IPS-15b (cell line): ENCODE measurements around the gene HSD17B11.
"Not testable (repeated sequence)": the region's sequence is repeated elsewhere in the genome, so short reads cannot be mapped to it uniquely, and the experiment has no call there.

Experiments used
- H3K27me3 ChIP-seq: one replicate; pipeline ENCODE4 v1.6.1; 2013; ENCODE audit warnings: low read length; ENCODE audit not compliant: control insufficient read depth, insufficient read depth
- H3K36me3 ChIP-seq: one replicate; pipeline ENCODE4 v1.6.1; 2013; ENCODE audit warnings: low read length; ENCODE audit not compliant: control insufficient read depth, insufficient read depth
- H3K4me1 ChIP-seq: one replicate; pipeline ENCODE4 v1.6.1; 2013; ENCODE audit warnings: mild to moderate bottlenecking, low read length; ENCODE audit not compliant: control insufficient read depth, insufficient read depth
- H3K4me3 ChIP-seq: one replicate; pipeline ENCODE4 v1.5.1; 2013; ENCODE audit warnings: low read depth, low read length
- H3K9ac ChIP-seq: one replicate; pipeline ENCODE4 v1.6.1; 2013; ENCODE audit warnings: low read depth, mild to moderate bottlenecking, low read length
- H3K9me3 ChIP-seq: one replicate; pipeline ENCODE4 v1.6.1; 2013; ENCODE audit warnings: mild to moderate bottlenecking, low read length; ENCODE audit not compliant: control insufficient read depth, insufficient read depth

Gene HSD17B11

DNA sequence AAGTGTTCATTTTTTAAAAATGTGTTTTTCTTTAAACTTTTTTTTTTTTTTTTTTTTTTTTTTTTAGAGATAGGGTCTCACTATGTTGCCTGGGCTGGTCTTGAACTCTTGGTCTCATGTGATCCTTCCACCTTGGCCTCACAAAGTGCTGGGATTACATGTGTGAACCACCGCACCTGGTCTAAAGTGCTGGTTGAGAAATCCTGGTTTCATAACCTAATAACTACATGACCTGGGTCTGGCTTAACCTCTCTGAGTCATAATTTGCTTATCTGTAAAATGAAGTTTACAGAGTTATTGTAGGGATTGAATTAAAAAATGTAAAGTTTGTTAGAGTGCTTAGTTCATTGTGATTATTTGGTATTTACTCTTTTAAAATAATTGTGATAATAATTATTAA, 73.5 kb downstream of the HSD17B11 start:
- no peak overlapping the region for H3K4me3 ChIP-seq
- H3K27me3 ChIP-seq = no peaks in the 10 kb centered on the region
- H3K9me3 ChIP-seq = no peaks in the 10 kb centered on the region

DNA sequence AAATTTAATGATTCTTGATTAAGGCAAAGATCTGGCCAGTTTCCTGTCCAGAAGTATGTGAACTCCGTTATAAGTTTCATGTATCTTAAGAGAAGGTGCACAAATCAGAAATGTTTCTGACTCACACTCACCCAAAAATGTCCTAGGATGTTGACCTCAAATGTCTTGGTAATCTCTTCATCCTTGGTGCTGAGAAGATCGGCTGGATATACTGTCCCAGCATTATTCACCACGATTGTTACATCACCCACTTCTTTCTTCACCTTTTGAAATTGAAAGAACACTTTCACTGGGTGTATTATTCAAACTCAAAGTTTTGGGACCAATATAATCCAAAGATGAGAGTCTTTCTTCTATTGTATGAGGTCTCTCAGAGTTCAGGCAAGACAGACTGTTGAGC, 74.0 kb downstream of the HSD17B11 start:
- Histone ChIP-seq H3K9ac (no peak overlapping the region), H3K4me1 (no peaks in the 10 kb centered on the region), H3K36me3 (no peaks in the 10 kb centered on the region), H3K4me3 (no peak overlapping the region), H3K27me3 (no peaks in the 10 kb centered on the region), H3K9me3 (no peaks in the 10 kb centered on the region)

More for the DNA sequence above, 73.5 kb downstream of the HSD17B11 start:
- Histone ChIP-seq H3K4me1 (no peaks in the 10 kb centered on the region), H3K36me3 (no peaks in the 10 kb centered on the region), H3K9ac (no peak overlapping the region)

GRCh38 chr4:87315000-87315399, 76.0 kb downstream of the HSD17B11 start:
- not testable (repeated sequence) for H3K27me3 ChIP-seq, H3K4me1 ChIP-seq, H3K9me3 ChIP-seq, H3K36me3 ChIP-seq, H3K4me3 ChIP-seq, H3K9ac ChIP-seq

GRCh38 chr4:87313756-87314155, 77.2 kb downstream of the HSD17B11 start:
- no peaks in the 10 kb centered on the region for H3K36me3 ChIP-seq

DNA sequence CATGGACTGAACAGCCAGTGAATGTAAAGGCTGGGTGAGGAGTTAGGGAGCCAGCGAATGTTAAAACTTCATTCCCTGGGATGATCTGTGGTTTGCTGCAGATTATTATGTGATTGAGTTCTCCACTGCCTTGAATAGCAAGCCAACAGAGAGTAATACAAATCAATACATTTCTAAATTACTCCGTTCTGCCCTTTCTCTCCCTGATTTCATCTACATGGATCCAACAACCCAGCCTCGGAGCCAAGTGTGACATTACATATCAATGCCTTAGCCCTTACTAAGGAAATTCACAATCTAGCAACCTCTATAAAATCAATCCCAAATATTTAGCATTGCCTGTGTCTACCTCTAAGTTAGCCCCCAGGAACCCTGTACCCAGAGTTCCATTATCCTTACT, 79.3 kb downstream of the HSD17B11 start:
- no peak overlapping the region for H3K4me3 ChIP-seq
- H3K9me3 ChIP-seq = no peaks in the 10 kb centered on the region
- no peak overlapping the region for H3K9ac ChIP-seq
- no peaks in the 10 kb centered on the region for H3K36me3 ChIP-seq
- H3K27me3 ChIP-seq = no peaks in the 10 kb centered on the region
- no peaks in the 10 kb centered on the region for H3K4me1 ChIP-seq

More at GRCh38 chr4:87313756-87314155, 77.2 kb downstream of the HSD17B11 start:
- H3K9me3 ChIP-seq = no peaks in the 10 kb centered on the region
- H3K4me3 ChIP-seq = no peak overlapping the region
- no peaks in the 10 kb centered on the region for H3K4me1 ChIP-seq
- H3K27me3 ChIP-seq = no peaks in the 10 kb centered on the region
- H3K9ac ChIP-seq = no peak overlapping the region

GRCh38 chr4:87310691-87311335, 80.2 kb downstream of the HSD17B11 start:
- Histone ChIP-seq H3K4me1 (no peaks in the 10 kb centered on the region), H3K36me3 (no peaks in the 10 kb centered on the region), H3K4me3 (no peak overlapping the region), H3K9me3 (no peaks in the 10 kb centered on the region), H3K27me3 (no peaks in the 10 kb centered on the region), H3K9ac (no peak overlapping the region)

- Histone ChIP-seq H3K4me3 (no peak overlapping the region), H3K27me3 (no peaks in the 10 kb centered on the region), H3K9ac (no peak overlapping the region), H3K36me3 (no peaks in the 10 kb centered on the region), H3K4me1 (no peaks in the 10 kb centered on the region), H3K9me3 (no peaks in the 10 kb centered on the region)
Measured at GRCh38 chr4:87309625-87310024, 81.4 kb downstream of the HSD17B11 start.

DNA sequence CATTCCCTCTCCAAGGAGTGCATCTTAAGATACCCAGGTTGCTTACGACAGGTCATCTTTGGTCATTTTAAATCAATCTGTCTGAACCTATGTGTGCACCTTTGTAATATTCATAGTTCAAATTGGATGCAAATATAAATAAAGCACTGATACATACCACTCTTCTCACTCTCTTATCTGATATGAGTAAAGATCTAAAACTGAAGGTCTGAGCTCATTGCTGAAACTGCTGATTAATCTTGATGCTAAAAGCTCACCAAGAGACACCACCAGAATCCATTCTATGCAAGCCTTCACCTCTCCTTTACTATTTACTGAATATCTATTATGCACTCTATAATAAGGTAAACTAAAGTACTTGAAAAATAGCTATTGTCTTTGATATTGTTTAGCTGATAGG, 84.9 kb downstream of the HSD17B11 start:
- no peak overlapping the region for H3K9ac ChIP-seq
- no peaks in the 10 kb centered on the region for H3K36me3 ChIP-seq
- no peak overlapping the region for H3K4me3 ChIP-seq
- no peaks in the 10 kb centered on the region for H3K4me1 ChIP-seq
- H3K27me3 ChIP-seq = no peaks in the 10 kb centered on the region
- H3K9me3 ChIP-seq = no peaks in the 10 kb centered on the region

GRCh38 chr4:87305562-87305961, 85.4 kb downstream of the HSD17B11 start:
- no peaks in the 10 kb centered on the region for H3K36me3 ChIP-seq
- H3K9me3 ChIP-seq = no peaks in the 10 kb centered on the region
- H3K27me3 ChIP-seq = no peaks in the 10 kb centered on the region
- H3K9ac ChIP-seq = no peak overlapping the region
- H3K4me3 ChIP-seq = no peak overlapping the region
- H3K4me1 ChIP-seq = no peaks in the 10 kb centered on the region

DNA sequence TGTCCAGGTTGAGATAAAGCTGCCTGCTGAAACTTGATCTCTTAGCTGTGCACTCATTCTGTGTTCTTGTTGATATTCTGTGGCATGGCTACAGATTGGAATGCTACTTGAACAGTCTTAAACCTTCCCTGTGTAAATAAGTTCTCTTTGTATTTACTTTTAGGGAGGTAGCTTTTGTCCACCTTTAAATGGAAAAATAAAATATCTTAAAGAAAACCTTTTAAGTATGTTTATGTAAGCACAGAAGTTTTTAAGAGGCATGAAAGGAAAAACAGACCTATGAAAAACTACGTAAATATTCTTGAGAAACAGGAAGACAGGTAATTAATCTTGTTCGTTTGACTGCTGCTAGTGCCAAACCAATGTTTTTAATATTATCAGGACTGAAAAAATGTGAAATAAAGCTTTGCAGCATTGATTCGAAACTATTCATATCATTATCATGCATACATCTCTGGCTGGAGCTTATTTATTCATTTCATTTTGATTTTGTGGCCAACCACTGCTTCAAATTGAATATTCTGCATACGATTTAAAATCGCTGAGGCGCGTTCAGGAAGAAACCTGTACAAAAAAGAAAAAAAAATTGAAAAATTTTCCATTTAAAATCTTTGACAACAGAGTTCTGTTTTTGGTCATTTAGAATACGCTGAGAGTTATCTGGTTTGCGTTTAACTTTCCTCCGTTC, 86.1 kb downstream of the HSD17B11 start:
- Histone ChIP-seq H3K36me3 (no peaks in the 10 kb centered on the region), H3K27me3 (no peaks in the 10 kb centered on the region), H3K4me3 (no peak overlapping the region), H3K9ac (no peak overlapping the region), H3K4me1 (no peaks in the 10 kb centered on the region), H3K9me3 (no peaks in the 10 kb centered on the region)

DNA sequence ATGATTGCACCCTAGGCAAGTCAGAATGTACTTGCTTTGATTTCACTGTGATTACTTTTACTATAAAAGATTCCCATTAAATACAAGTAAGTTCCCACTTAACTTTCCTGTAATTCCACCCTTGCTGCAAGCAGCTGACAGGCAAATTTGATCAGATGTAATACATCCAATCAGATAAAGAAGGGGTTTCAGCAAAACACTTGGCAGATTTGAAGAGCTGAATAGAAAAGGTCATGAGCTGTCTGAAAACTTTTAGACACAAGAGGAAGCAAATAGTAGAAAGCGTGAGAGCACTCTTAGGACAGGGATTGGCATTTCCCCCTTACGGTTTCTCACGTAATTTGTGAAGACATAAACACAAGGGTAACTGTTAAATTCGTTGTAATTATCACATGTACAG, 91.1 kb downstream of the HSD17B11 start:
- H3K9ac ChIP-seq = no peak overlapping the region
- H3K27me3 ChIP-seq = no peaks in the 10 kb centered on the region
- no peaks in the 10 kb centered on the region for H3K4me1 ChIP-seq

GRCh38 chr4:87298362-87298761, 92.6 kb downstream of the HSD17B11 start:
- H3K4me3 ChIP-seq = no peak overlapping the region
- no peaks in the 10 kb centered on the region for H3K27me3 ChIP-seq
- no peaks in the 10 kb centered on the region for H3K4me1 ChIP-seq
- no peaks in the 10 kb centered on the region for H3K9me3 ChIP-seq
- H3K36me3 ChIP-seq = no peaks in the 10 kb centered on the region
- H3K9ac ChIP-seq = no peak overlapping the region

More for the DNA sequence above, 91.1 kb downstream of the HSD17B11 start:
- no peaks in the 10 kb centered on the region for H3K9me3 ChIP-seq
- H3K4me3 ChIP-seq = no peak overlapping the region
- no peaks in the 10 kb centered on the region for H3K36me3 ChIP-seq
